IPS-20b (cell line): ENCODE data around the gene CAP1.

Experiments used
- H3K27ac ChIP-seq: one replicate; pipeline ENCODE4 v1.5.1; 2013; ENCODE audit warnings: low read length
- H3K27me3 ChIP-seq: 2 replicates; pipeline ENCODE4 v1.6.1; 2013; ENCODE audit warnings: mild to moderate bottlenecking, low read length, inconsistent platforms; ENCODE audit not compliant: insufficient read depth
- H3K36me3 ChIP-seq: 2 replicates; pipeline ENCODE4 v1.6.1; 2013; ENCODE audit warnings: low read depth, mild to moderate bottlenecking, inconsistent platforms, low read length, moderate library complexity; ENCODE audit not compliant: insufficient read depth
- H3K4me1 ChIP-seq: 2 replicates; pipeline ENCODE4 v1.6.1; 2013; ENCODE audit warnings: mild to moderate bottlenecking, control low read depth, inconsistent platforms, low read length, moderate library complexity; ENCODE audit not compliant: insufficient read depth
- H3K4me3 ChIP-seq: 2 replicates; pipeline ENCODE4 v1.5.1; 2013; ENCODE audit warnings: mild to moderate bottlenecking, low read length, inconsistent platforms
- H3K9ac ChIP-seq: 2 replicates; pipeline ENCODE4 v1.6.1; 2013; ENCODE audit warnings: low read depth, mild to moderate bottlenecking, inconsistent platforms, low read length, moderate library complexity
- H3K9me3 ChIP-seq: 2 replicates; pipeline ENCODE4 v1.6.1; 2013; ENCODE audit warnings: mild to moderate bottlenecking, low read depth, low read length, inconsistent platforms; ENCODE audit not compliant: insufficient read depth

CAP1 gene

GRCh38 chr1:40114400-40114799, 73.9 kb downstream of the CAP1 start:
- no peaks in the 10 kb centered on the region for H3K4me1 ChIP-seq
- H3K9ac ChIP-seq = no peak overlapping the region
- no peaks in the 10 kb centered on the region for H3K36me3 ChIP-seq
- no peak overlapping the region for H3K4me3 ChIP-seq
- H3K27me3 ChIP-seq = peaks cover 4% of the 10 kb centered on the region; the same call in 1 of the 2 replicates
- H3K9me3 ChIP-seq = peaks cover 6% of the 10 kb centered on the region; the same call in 1 of the 2 replicates
- H3K27ac ChIP-seq = no peak overlapping the region

- no peak overlapping the region for H3K27ac ChIP-seq
- no peak overlapping the region for H3K9ac ChIP-seq
- H3K27me3 ChIP-seq = peaks cover 5% of the 10 kb centered on the region; the same call in 1 of the 2 replicates
- H3K4me1 ChIP-seq = no peaks in the 10 kb centered on the region
- H3K36me3 ChIP-seq = no peaks in the 10 kb centered on the region
- no peak overlapping the region for H3K4me3 ChIP-seq
- H3K9me3 ChIP-seq = no peaks in the 10 kb centered on the region
Observed at GRCh38 chr1:40120128-40120527, 79.6 kb downstream of the CAP1 start.
